AG08395 (cell line): ENCODE measurements around the gene FHOD3.
"Not testable (repeated sequence)": the region's sequence is repeated elsewhere in the genome, so short reads cannot be mapped to it uniquely, and the experiment has no call there.

Experiments
- DNase-seq: peaks from one replicate; pipeline ENCODE4 v3.0.0; 2012; ENCODE audit warnings: mixed read lengths, low spot score

Gene FHOD3

GRCh38 chr18:36752929-36753865, 455.7 kb downstream of the FHOD3 start:
- DNase-seq: no peak

DNA sequence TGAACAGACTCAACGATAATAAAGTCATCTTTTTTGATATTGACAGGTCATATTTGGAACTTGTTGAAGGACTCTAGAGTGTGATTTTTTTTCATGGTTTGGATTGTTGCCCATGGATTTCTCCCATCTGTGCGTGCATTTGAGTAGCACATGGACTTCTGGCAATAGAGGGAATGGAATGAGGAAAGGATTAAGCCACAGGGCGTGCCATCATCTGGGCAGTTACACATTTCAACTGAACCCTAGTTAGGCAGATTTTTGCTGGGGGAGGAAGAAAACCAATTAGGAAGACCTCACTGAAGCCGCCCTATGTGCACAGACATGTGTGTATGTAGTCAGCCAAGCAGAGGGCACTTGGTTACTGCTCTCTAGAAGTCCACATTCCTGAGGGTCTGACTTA, 458.7 kb downstream of the FHOD3 start:
- peak; percentile 85 for DNase-seq

DNA sequence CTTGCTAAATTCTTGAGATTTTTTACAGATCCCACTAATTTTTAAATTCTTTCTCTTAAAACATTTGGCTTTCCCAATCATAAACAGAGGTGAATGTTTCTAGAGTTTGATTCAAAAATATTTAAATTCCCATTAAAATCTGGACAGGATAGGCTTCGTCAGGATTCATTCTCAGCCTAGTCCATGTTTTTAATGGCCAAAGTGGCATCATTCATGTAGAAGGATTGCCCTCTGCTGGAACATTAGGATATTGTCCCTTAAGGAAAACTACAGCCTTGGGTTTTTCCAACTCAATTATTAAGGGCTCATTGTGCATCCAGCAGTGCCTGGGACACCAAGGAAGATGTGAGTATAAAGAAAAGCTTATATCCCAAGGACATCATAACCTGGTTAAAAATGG, 459.6 kb downstream of the FHOD3 start:
- peak; percentile 80 for DNase-seq

DNA sequence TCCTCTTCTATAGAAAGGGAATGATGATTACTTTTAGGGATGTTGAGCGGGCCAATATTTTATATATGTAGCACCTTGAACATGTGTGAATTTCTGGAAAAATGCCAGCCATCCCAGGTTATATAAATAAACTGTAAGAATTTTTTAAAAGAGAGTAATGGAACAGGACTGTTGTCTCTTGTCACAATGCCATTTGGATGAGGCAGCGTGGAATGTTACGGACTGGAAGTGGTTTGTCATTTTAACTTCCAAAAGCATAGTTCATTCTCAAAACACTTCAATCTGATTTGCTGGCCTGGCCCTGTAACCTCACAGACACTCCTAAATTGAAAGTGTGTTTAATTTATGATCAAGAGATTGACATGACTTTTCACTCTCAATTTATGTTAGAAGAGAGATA, 460.5 kb downstream of the FHOD3 start:
- peak; percentile 52 for DNase-seq

DNA sequence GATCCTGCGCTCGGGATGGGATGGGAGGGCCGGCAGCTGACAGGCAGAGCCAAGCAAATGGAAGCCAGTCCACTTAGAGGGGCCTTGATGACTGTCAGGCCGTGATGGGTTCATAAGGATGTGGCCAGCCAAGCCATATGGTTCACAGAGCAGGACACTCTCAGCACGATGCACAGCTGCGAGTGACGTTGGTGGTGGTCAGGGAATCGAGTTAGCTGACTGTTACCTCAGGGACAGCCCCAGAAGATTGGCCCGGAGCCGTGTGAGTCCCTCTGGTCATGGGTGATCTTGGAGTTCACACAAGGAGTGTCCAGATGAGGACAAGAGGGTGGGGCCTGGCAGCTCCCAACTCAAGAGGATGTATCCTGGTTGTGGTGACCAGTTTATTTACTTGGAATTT, 461.1 kb downstream of the FHOD3 start:
- peak; percentile 32 for DNase-seq

DNA sequence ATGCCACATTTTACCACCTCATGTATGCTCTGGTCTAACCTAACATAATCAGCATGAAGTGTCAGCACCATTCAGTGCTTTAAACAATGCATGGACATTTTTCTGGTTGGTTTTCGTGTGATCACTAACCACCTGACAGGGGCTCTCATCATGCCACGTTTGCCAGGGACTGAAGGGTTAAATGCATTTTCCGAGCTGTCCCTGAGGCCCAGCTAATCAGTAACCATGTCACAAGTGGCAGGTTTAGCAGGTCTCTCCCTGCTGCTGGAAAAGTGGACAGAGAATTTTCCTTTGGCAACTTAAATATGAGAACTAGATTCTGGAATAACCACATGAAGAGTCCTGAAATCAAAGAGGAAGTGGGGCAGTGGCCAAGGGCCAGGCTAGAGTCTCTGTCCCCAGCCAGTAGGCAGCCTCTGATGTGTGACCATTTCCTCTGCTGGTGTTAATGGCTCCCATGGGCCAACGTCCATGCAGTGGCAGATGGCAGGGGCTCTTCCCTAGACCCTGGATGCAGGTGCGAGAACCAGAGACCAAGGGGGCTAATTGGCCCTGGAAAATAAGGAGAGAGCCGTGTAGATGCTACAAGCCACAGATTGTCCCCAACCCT, 461.8 kb downstream of the FHOD3 start:
- no peak for DNase-seq

DNA sequence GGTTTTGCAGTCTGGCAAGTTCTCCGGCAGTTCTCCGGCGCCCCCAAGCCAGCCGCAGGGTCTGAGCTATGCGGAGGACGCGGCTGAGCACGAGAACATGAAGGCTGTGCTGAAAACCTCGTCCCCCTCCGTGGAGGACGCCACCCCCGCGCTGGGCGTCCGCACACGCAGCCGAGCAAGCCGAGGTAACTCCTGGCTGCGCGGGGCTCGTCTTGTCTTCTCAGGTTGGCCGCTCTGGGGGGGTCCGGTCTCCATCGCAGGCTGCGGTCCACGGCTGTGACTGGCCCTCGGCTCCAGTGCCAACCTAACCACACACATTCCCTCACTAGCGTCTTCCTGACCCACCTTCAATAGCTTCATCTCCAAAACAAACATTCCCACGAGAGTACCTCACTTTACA, 463.1 kb downstream of the FHOD3 start:
- DNase-seq: no peak

DNA sequence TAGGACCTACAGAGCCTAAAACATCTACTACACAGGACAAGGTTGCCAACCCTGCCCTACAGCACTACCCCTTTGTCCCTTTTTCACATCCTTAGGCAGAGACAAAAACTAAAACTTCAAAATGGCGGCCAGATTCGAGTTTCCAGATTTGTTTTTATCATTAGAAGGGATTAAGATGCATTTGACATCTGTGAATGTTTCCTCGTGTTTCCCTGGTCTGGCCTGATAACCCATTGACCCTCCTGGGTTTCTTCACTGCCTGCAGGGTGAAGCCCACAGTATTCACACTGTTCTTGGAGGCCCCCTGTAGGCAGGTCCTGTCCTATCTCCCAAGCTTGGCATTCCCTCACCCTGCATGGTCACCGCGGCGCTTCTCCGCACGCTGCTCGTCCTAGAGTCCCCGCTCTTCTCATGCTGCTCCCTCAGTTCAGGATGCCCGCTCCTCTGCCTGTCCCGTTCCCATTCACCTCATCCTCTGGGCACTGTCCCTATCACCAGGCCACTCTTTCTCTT, 463.7 kb downstream of the FHOD3 start:
- no peak for DNase-seq

DNA sequence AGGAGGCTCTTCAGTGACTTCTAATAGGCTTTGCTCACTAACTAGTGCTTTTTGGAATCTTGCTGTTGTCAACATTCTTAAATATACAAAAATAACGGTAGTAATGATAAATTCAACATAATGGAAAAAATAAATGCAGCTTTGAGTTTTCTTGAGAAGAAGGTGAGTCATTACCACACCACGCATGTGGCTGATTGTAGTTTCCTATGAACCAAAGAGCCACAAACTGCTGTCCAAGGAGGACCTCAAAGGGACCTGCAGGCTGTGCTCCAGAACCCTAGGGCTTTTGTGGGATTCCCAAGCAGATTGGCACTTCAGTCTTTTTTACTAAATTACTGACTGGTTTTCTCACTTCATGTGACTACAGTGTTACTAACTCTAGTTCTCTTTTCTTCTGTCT, 464.6 kb downstream of the FHOD3 start:
- no peak for DNase-seq

- not testable (repeated sequence) for DNase-seq
Measured at GRCh38 chr18:36762965-36763364, 465.5 kb downstream of the FHOD3 start.

DNA sequence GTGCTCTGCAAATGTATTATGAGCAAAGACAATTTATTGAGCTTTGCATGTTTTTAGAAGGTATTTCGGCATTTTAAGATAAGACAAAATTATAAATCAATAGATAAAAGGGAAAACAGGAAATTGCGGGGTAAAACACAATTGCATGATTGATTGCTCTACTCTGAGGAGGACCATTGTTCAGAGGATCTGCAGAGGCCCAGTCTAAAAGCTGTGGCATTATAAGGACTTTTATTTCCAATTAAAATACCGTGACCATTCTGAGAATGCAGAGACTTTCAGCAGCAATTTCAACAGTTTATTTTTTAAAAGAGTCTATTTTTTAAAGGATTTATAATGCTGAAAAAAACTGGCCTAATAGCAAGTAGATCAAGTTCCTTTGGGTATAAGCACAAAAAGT, 469.3 kb downstream of the FHOD3 start:
- no peak for DNase-seq

GRCh38 chr18:36769172-36769571, 471.7 kb downstream of the FHOD3 start:
- no peak for DNase-seq

- DNase-seq: no peak
Measured at GRCh38 chr18:36769611-36770314, 472.2 kb downstream of the FHOD3 start.

- peak; percentile 32 for DNase-seq
Measured at GRCh38 chr18:36770315-36770946, 472.9 kb downstream of the FHOD3 start.

GRCh38 chr18:36771245-36771644, 473.7 kb downstream of the FHOD3 start:
- no peak for DNase-seq

GRCh38 chr18:36772241-36772723, 474.8 kb downstream of the FHOD3 start:
- peak; percentile 58 for DNase-seq

- no peak for DNase-seq
Measured at GRCh38 chr18:36775396-36775795, 477.9 kb downstream of the FHOD3 start.

- DNase-seq: no peak
Measured at GRCh38 chr18:36776650-36777049, 479.1 kb downstream of the FHOD3 start.

DNA sequence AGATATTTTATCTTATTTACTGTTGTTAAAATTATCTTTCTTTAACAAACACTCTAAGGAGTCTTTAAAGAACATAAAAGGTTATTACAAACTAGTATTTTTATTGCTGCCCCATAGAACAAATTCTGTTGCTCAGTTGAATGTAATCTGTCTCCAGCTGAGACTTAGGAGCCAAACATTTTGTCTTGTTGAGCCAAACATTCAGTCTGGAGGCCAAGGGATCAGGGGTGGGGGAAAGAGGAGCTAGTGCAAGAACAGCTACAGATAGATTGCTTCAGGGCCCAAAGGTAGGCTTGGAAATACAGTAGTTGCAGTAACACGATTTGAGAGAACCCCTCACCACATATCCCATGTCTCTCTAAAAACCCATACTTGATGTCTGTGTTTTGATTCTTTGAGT, 480.1 kb downstream of the FHOD3 start:
- no peak for DNase-seq

- DNase-seq: no peak
Measured at GRCh38 chr18:36780748-36781147, 483.2 kb downstream of the FHOD3 start.

DNA sequence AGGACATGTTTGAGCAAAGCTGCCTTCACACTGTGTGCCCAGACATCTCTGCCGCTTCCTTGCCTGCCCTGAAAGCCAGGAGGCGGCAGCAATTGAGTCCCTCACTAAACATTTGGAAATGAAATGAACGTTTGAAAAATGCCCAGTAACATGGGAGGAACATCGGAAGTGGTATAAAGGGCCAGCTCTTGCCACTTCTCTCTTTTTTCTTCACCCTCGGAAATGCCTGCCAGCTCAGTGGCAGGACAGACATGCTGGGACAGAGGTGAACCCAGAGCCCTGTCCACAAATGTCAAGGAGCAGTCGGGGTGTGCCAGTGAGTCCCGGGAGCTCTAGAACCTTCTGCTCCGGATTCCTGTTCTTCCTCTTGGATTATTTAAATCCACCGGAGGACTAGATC, 485.2 kb downstream of the FHOD3 start:
- no peak for DNase-seq

DNA sequence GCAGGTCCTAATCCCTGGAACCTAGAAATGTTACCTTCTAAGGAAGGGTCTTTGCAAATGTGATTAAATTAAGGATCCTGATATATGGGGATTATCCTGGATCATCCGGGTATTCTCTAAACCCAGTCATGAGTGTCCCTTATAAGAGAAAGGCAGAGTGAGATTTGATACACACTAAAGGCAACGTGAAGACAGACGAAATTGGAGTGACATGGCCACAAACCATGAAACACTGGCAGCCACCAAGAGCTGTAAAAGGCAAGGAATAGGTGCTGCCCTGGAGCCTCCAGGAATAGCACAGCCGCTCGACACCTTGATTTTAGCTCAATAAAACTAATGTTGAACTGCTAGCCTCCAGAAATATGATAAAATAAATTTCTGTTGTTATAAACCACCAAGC, 486.3 kb downstream of the FHOD3 start:
- DNase-seq: no peak
